Endothelial cell (in vitro differentiated cells): Measurements from ENCODE around the gene FAM72A. TPM values are rescaled to one million over a fixed set of nuclear protein-coding genes. Genes with fewer than 3 reads are reported as not detected.
"Not testable (repeated sequence)": the region's sequence is repeated elsewhere in the genome, so short reads cannot be mapped to it uniquely, and the experiment has no call there.

ENCODE experiments used
- DNase-seq: peaks from one replicate; pipeline ENCODE4 v3.0.0; 2021; ENCODE audit warnings: low spot score
- H3K27ac Mint-ChIP-seq: one replicate; pipeline ENCODE4 v1.8.0; 2021; ENCODE audit warnings: mixed read lengths, inconsistent platforms; ENCODE audit not compliant: unreplicated experiment
- H3K27me3 Mint-ChIP-seq: one replicate; pipeline ENCODE4 v1.8.0; 2021; ENCODE audit warnings: mild to moderate bottlenecking, moderate library complexity, mixed read lengths, inconsistent platforms; ENCODE audit not compliant: unreplicated experiment
- H3K36me3 Mint-ChIP-seq: one replicate; pipeline ENCODE4 v1.8.0; 2021; ENCODE audit warnings: mild to moderate bottlenecking, low read depth, mixed read lengths, inconsistent platforms; ENCODE audit not compliant: unreplicated experiment
- H3K4me1 Mint-ChIP-seq: one replicate; pipeline ENCODE4 v1.8.0; 2021; ENCODE audit warnings: mild to moderate bottlenecking, mixed read lengths, inconsistent platforms; ENCODE audit not compliant: unreplicated experiment
- H3K4me3 Mint-ChIP-seq: one replicate; pipeline ENCODE4 v1.8.0; 2021; ENCODE audit warnings: mild to moderate bottlenecking, mixed read lengths, inconsistent platforms; ENCODE audit not compliant: unreplicated experiment
- H3K9me3 Mint-ChIP-seq: one replicate; pipeline ENCODE4 v1.8.0; 2021; ENCODE audit warnings: mixed read lengths, inconsistent platforms; ENCODE audit not compliant: unreplicated experiment
- total RNA-seq: library from RNA; stranded (reverse); fragmentation: NEBNext Ultra II Directional; extraction: Animal tissue kit (Norgen Biotek cat#: 25700); gene quantifications from one replicate; pipeline ENCODE4 v1.2.1, GENCODE V29; 2021; ENCODE audit not compliant: unreplicated experiment
- TF ChIP-seq, protein P1 (sequence below): fragments of 200-600 bp; sonication (generic); IDR thresholded peaks from one replicate; pipeline ENCODE4 v1.5.0; 2021; ENCODE audit warnings: antibody characterized with exemption; ENCODE audit not compliant: unreplicated experiment

Gene FAM72A
- total RNA-seq, 1 donor from 2014 or later = 21.7 TPM

DNA sequence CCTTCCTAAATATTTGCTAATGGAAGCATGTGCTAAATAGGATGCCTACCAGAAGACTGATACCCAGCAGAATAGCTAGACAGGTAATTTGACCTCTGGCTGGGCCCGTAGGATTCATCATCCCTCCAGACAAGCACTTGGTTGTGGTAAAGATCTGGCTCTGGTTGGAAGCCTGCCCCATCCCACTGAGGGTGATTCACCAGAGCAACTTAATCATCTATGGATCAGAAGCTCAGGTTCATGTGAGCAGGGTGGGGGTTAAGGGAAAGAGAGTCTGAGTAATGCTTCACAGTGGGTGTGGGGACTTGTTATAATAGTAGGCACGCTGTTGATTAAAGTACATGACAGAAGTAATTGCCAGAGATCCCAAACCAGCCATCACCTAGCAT lies 26.5 kb downstream of the FAM72A start:
- not testable (repeated sequence) for H3K9me3 Mint-ChIP-seq, H3K4me3 Mint-ChIP-seq, H3K27me3 Mint-ChIP-seq, H3K27ac Mint-ChIP-seq, H3K4me1 Mint-ChIP-seq, DNase-seq, H3K36me3 Mint-ChIP-seq

DNA sequence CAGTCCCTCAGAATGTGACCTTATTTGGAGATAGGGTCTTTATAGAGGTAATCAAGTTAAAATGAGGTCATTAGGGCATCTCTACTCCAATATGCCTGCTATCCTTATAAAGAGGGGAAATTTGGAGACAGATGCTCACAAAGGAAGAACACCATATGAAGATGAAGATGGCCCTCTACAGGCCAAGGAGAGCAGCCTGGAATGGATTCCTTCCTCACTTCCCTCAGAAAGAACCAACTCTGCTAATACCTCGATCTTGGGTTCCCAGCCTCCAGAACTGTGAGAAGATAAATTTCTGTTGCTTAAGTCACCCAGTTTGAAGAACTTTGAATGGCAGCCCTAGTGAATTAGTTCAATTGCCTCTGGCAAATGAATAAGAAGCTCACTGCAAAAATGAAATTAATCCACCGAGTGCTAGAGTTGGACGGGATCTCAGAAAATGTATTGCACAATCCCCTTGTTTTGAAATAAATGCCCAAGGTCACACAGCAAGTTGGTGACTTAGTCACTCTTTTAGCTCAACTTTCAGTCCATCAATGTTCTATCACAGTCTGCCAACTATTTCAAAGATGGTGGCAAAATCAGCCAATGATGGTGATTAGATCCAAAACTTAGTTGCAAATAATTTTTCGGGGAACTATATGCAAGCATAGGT lies 27.1 kb downstream of the FAM72A start:
- not testable (repeated sequence) for DNase-seq, H3K9me3 Mint-ChIP-seq, H3K4me3 Mint-ChIP-seq, H3K27me3 Mint-ChIP-seq, H3K4me1 Mint-ChIP-seq, H3K27ac Mint-ChIP-seq, H3K36me3 Mint-ChIP-seq

DNA sequence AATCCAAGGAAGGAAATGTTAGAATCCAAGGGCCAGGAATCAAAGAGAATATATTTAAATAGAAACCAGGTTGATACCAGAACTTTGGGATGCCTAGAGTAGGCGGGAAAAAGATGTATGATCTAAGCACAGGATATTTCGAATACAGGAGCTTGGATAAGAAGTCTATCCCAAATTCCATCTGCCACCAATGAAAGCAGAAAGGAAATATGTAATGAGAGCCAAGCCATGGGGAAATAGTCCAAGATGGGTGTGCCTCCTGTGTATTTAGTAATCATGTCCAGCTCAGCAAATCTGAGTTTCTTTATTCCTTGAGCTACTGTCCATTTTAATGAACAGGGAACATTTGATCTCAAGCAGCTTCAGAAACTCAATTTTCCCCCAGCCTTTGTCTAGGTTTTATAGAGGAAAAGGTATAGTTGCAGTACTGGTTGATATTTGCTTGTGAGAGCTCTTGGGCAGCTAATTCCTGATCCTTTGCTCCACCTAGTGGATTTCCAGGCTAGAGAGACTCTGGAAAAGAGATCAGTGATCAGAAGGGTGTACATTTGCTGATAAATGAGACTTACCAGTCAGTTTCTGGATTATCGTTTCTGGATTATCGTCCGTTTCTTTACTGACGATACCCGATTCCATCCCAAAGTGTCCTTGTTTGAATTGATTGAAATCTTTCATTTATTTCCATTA lies 28.3 kb downstream of the FAM72A start:
- H3K4me3 Mint-ChIP-seq, H3K36me3 Mint-ChIP-seq, H3K27ac Mint-ChIP-seq: not testable (repeated sequence)

DNA sequence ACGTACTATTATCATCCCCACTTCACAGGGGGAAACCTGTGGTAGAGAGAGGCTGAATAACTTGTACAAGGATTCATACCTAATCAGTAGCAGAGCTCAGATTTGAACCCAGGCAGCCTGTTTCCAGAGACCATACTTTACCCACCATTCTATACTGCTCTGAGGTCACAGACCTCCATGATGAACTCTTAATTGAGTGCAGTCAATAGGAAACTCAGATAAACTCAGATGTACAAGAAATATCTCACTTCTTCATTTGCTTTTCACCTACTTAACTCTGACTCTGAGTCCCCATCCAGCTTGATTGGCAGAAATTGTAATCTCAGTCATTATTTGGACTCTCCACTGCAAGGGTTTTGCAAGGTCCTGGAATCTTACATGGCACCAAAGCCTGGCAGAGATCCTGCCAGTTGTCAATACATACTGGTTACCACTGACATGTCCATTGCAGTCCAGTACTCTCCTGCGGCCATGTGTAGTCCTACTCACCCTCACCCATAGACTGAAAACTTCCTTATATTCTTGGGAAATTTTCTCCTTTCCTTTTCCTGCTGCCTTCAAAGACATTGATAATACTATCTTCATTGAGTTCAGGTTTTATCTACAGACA lies 29.4 kb downstream of the FAM72A start:
- not testable (repeated sequence) for H3K36me3 Mint-ChIP-seq, H3K27ac Mint-ChIP-seq, H3K4me1 Mint-ChIP-seq, H3K9me3 Mint-ChIP-seq, DNase-seq, H3K27me3 Mint-ChIP-seq, H3K4me3 Mint-ChIP-seq

More for the DNA sequence above, 28.3 kb downstream of the FAM72A start:
- H3K4me1 Mint-ChIP-seq, H3K27me3 Mint-ChIP-seq, H3K9me3 Mint-ChIP-seq: not testable (repeated sequence)
- peak; percentile 11 for DNase-seq

DNA sequence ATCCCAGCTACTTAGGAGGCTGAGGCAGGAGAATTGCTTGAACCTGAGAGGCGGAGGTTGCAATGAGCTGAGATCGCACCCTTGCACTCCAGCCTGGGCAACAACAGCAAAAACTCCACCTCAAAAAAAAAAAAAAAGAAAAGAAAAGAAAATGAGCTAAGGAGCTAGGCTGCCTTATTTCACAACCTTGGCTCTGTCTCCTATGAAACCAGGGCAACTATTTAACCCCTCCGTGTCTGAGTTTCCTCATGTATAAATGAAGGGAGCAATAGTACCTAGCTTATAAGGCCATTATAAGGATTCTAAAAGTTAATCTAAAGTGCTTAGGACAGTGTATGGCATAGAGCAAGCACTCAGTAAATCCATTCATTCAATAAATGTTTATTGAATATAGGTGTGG lies 32.8 kb downstream of the FAM72A start:
- H3K4me1 Mint-ChIP-seq, DNase-seq, H3K4me3 Mint-ChIP-seq, H3K27ac Mint-ChIP-seq, H3K27me3 Mint-ChIP-seq, H3K36me3 Mint-ChIP-seq, H3K9me3 Mint-ChIP-seq: not testable (repeated sequence)

DNA sequence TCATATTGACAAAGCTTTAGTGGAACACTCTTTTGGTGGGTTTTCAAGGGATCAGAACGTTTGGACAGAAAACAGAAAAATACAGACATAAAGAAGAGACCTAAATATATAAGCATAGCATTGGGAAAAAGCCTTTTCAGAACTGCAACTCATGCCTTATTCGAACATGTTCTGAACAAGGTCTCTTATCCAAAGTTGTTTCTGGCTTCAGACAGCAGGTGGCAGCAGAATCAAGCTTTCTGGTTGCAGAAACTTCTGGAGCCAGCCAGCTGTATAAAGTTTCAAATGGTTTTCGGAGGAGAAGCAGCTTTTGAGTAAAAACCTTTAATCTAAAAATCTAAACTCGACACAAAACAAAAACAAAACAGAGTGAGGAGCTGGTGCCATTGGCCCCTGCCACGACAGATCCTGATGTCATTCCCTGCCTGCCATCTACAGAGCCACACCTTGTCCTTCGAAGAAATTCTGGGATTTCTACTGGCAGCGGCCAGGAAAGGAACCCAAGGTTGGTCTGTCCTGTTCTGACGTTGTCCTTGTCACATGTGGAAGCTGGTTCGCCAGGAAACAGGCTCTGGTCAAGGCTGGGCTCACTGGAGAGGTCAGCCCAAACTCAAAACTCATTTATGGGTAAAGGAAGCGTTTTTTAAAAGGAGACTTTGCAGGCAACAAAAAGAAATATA lies 35.1 kb downstream of the FAM72A start:
- not testable (repeated sequence) for H3K4me1 Mint-ChIP-seq, H3K9me3 Mint-ChIP-seq, DNase-seq, H3K4me3 Mint-ChIP-seq, H3K27me3 Mint-ChIP-seq, H3K27ac Mint-ChIP-seq, H3K36me3 Mint-ChIP-seq

DNA sequence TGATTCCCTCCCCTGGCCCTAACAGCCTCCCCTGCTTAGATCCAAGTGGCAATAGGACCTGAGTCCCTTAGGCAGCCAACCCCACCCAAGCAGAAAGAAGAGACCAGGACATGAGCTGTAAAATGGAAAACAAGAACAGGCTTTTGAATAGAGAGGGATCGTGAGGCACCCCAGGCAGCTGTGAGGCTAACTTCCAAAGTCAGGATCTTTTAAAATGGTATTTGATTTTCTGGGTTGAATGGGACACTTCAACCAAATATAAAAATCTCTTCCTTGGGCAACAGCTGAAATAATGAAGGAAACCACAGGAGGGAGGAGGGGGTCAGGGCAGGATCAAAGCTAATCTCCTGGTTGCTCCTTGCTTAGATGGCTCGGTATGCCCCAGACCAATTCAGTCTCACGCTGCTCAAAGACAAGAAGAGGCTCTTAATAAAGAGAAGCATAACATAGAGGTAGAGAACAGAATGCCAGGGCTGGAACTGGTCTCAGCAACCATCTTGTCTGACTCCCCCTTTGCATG lies 56.8 kb downstream of the FAM72A start:
- no peak overlapping the region for H3K27ac Mint-ChIP-seq
- TF ChIP-seq, protein P1, sequence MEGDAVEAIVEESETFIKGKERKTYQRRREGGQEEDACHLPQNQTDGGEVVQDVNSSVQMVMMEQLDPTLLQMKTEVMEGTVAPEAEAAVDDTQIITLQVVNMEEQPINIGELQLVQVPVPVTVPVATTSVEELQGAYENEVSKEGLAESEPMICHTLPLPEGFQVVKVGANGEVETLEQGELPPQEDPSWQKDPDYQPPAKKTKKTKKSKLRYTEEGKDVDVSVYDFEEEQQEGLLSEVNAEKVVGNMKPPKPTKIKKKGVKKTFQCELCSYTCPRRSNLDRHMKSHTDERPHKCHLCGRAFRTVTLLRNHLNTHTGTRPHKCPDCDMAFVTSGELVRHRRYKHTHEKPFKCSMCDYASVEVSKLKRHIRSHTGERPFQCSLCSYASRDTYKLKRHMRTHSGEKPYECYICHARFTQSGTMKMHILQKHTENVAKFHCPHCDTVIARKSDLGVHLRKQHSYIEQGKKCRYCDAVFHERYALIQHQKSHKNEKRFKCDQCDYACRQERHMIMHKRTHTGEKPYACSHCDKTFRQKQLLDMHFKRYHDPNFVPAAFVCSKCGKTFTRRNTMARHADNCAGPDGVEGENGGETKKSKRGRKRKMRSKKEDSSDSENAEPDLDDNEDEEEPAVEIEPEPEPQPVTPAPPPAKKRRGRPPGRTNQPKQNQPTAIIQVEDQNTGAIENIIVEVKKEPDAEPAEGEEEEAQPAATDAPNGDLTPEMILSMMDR = no peak
- H3K27me3 Mint-ChIP-seq = no peaks in the 10 kb centered on the region
- H3K36me3 Mint-ChIP-seq = no peaks in the 10 kb centered on the region
- DNase-seq = no peak
- no peaks in the 10 kb centered on the region for H3K9me3 Mint-ChIP-seq
- H3K4me3 Mint-ChIP-seq = no peak overlapping the region
- no peaks in the 10 kb centered on the region for H3K4me1 Mint-ChIP-seq
